Peyer's patch (tissue), 4 donors: ENCODE results near the gene DBNDD1.

ENCODE experiments used
- POLR2A ChIP-seq, 2 donors: fragments of 450-650 bp; IDR thresholded peaks; one replicate each; pipeline ENCODE4 v1.5.1; 2017; ENCODE audit warnings: antibody characterized with exemption in 2 of 2, mild to moderate bottlenecking in 2 of 2, moderate library complexity in 2 of 2
- TF ChIP-seq, protein P1 (sequence below), 6 experiments: fragments of 450-650 bp in 4 of 6; fragments of 200-600 bp in 2 of 6; sonication (generic) in 1 of 6; IDR thresholded peaks; one replicate each; pipeline ENCODE4 v1.5.1; 2017 to 2019; ENCODE audit warnings: antibody characterized with exemption in 6 of 6, mild to moderate bottlenecking in 3 of 6, moderate library complexity in 1 of 6

DNA sequence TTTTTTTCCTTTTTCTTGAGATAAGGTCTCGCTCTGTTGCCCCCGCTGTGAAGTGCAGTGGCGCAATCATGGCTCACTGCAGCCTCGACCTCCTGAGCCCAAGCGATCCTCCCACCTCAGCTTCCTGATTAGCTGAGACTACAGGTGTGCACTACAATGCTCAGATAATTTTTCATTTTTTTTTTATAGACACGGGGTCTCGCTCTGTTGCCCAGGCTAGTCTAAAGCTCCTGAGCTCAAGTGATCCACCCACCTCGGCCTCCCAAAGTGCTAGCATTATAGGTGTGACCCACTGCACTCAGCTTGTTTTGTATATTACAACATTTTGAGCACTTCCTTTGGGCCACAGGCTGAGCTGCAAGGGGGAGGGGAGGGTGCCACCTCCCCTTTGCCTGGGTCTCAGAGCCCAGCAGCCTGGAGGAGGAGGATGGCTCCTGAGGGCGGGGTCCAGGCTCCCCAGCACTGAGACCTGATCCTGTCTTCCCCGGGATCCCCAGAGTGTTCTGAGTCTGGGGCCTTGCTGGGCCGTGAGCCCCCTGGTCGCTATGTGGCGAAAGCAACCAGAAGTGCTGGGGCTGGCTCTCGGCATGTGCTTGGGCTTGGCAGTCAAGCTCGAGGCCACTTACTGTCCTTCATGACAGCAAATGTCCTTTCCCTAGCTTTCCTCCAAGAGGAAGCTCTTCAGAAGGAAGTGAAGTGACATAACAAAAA, 62.6 kb downstream of the DBNDD1 start:
- TF ChIP-seq, protein P1, sequence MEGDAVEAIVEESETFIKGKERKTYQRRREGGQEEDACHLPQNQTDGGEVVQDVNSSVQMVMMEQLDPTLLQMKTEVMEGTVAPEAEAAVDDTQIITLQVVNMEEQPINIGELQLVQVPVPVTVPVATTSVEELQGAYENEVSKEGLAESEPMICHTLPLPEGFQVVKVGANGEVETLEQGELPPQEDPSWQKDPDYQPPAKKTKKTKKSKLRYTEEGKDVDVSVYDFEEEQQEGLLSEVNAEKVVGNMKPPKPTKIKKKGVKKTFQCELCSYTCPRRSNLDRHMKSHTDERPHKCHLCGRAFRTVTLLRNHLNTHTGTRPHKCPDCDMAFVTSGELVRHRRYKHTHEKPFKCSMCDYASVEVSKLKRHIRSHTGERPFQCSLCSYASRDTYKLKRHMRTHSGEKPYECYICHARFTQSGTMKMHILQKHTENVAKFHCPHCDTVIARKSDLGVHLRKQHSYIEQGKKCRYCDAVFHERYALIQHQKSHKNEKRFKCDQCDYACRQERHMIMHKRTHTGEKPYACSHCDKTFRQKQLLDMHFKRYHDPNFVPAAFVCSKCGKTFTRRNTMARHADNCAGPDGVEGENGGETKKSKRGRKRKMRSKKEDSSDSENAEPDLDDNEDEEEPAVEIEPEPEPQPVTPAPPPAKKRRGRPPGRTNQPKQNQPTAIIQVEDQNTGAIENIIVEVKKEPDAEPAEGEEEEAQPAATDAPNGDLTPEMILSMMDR (IDR thresholded peaks at IDR 0.05) = no peak
- TF ChIP-seq POLR2A (IDR thresholded peaks at IDR 0.05) = no peak
